SK-N-SH treated with all-trans-retinoic acid at 6 μM for 48 hours (cell line): ENCODE data around the gene SCML2.

ENCODE experiments used
- CREB5 ChIP-seq: fragments of 250-450 bp; sonication (Bioruptor Pico); IDR thresholded peaks from 2 replicates; pipeline ENCODE4 v1.5.1; 2020; ENCODE audit warnings: low read depth, mild to moderate bottlenecking, moderate library complexity
- PATZ1 ChIP-seq: fragments of 250-450 bp; sonication (Bioruptor Pico); IDR thresholded peaks from 2 replicates; pipeline ENCODE4 v1.8.0; 2020; ENCODE audit warnings: mild to moderate bottlenecking, moderate library complexity, borderline replicate concordance

GRCh38 chrX:18297251-18297650 is 57.2 kb downstream of the SCML2 start:
- TF ChIP-seq PATZ1 (no peak), CREB5 (CRISPR knock-in tag) (no peak)
